Measurements from ENCODE around the gene KIF18B. TPM values are rescaled to one million over a fixed set of nuclear protein-coding genes. Genes with fewer than 3 reads are reported as not detected.
A peak's percentile ranks its signal among the peaks of the same experiment; 100 is the strongest.

Gene KIF18B
- total and polyA plus RNA-seq, 8 donors = 0.05 to 0.53 (median 0.14) TPM; not detected in 1

- Histone ChIP-seq H3K27me3 (no peaks in the 10 kb centered on the region), H3K9me3 (no peaks in the 10 kb centered on the region), H3K27ac (no peak overlapping the region), H3K4me3 (no peak overlapping the region), H3K36me3 (no peaks in the 10 kb centered on the region), H3K4me1 (no peaks in the 10 kb centered on the region)
- FAIRE-seq = no peak
- DNase-seq = no peak
- no peak for TF ChIP-seq CTCF (IDR thresholded peaks at IDR 0.05)
- 94% methylated on average over 18 of the region's 18 CpGs for WGBS, 2 donors
- ATAC-seq = no peak
- intact Hi-C loops (cut with DNase I) = loop anchor here in 2 of 3 donors (10.0 kb wide), 2 partner anchors 99 to 189 kb away; no protein-coding TSS in a partner anchor
Measured at GRCh38 chr17:44925731-44926697, 21.6 kb downstream of the KIF18B start.

GRCh38 chr17:44924107-44924544 lies 23.4 kb downstream of the KIF18B start:
- 74 to 75% methylated on average over 9 of the region's 9 CpGs for WGBS, 2 donors
- FAIRE-seq = no peak
- H3K27me3 ChIP-seq = no peaks in the 10 kb centered on the region
- intact Hi-C loops (cut with DNase I) = loop anchor here (5.0 to 10.0 kb wide), 3 partner anchors 98 to 191 kb away; no protein-coding TSS in a partner anchor
- H3K4me3 ChIP-seq = no peak overlapping the region
- H3K27ac ChIP-seq = no peak overlapping the region
- H3K36me3 ChIP-seq = no peaks in the 10 kb centered on the region
- no peak for DNase-seq
- H3K9me3 ChIP-seq = no peaks in the 10 kb centered on the region
- TF ChIP-seq CTCF (IDR thresholded peaks at IDR 0.05) = no peak
- ATAC-seq = no peak
- H3K4me1 ChIP-seq = no peaks in the 10 kb centered on the region

- H3K27me3 ChIP-seq = no peaks in the 10 kb centered on the region
- TF ChIP-seq CTCF (IDR thresholded peaks at IDR 0.05) = no peak
- intact Hi-C loops (cut with DNase I) = loop anchor here (5.0 to 10.0 kb wide), 3 partner anchors 99 to 192 kb away; no protein-coding TSS in a partner anchor
- H3K36me3 ChIP-seq = no peaks in the 10 kb centered on the region
- no peaks in the 10 kb centered on the region for H3K4me1 ChIP-seq
- H3K9me3 ChIP-seq = no peaks in the 10 kb centered on the region
- DNase-seq = peak in 1 of 6 donors; percentile 52
- no peak for FAIRE-seq
- 72 to 75% methylated on average over 19 of the region's 19 CpGs for WGBS, 2 donors
- ATAC-seq = no peak
- no peak overlapping the region for H3K4me3 ChIP-seq
- H3K27ac ChIP-seq = no peak overlapping the region
Measured at GRCh38 chr17:44922746-44923470, 24.7 kb downstream of the KIF18B start.

- Histone ChIP-seq H3K27ac (no peak overlapping the region), H3K4me3 (no peak overlapping the region), H3K36me3 (no peaks in the 10 kb centered on the region), H3K9me3 (no peaks in the 10 kb centered on the region), H3K27me3 (no peaks in the 10 kb centered on the region), H3K4me1 (no peaks in the 10 kb centered on the region)
- ATAC-seq (no peak), DNase-seq (no peak), FAIRE-seq (no peak)
- intact Hi-C loops (cut with DNase I) = loop anchor here (5.0 to 10.0 kb wide), 3 partner anchors 100 to 193 kb away; no protein-coding TSS in a partner anchor
- 71 to 77% methylated on average over 6 of the region's 6 CpGs for WGBS, 2 donors
- no peak for TF ChIP-seq CTCF (IDR thresholded peaks at IDR 0.05)
Measured at GRCh38 chr17:44922136-44922535, 25.4 kb downstream of the KIF18B start.

Data from pancreas (tissue), 10 donors.